Measurements from ENCODE around the gene KRTAP12-2. TPM values are rescaled to one million over a fixed set of nuclear protein-coding genes. Genes with fewer than 3 reads are reported as not detected.
A peak's percentile ranks its signal among the peaks of the same experiment; 100 is the strongest.
"Not testable (repeated sequence)": the region's sequence is repeated elsewhere in the genome, so short reads cannot be mapped to it uniquely, and the experiment has no call there.

Gene KRTAP12-2
- total RNA-seq, 1 experiment from 2014 or later, result not detected

GRCh38 chr21:44637018-44637850, 29.5 kb downstream of the KRTAP12-2 start, which contains the start of gene KRTAP10-10:
Gene KRTAP10-10 (plus strand): TSS chr21:44637356. CDS start chr21:44637418, 62 bp downstream.
- in situ Hi-C loops (cut with HindIII; ENCODE audit: low sequenced_read_pairs), result no loop called here
- DNase-seq (ENCODE audit: low spot score), result peak; percentile 75

GRCh38 chr21:44636209-44637017, 30.3 kb downstream of the KRTAP12-2 start:
- in situ Hi-C loops (cut with HindIII; ENCODE audit: low sequenced_read_pairs), result no loop called here
- DNase-seq (ENCODE audit: low spot score), result no peak

GRCh38 chr21:44632067-44632466, 34.7 kb downstream of the KRTAP12-2 start:
- no peak for DNase-seq (ENCODE audit: low spot score)
- in situ Hi-C loops (cut with HindIII; ENCODE audit: low sequenced_read_pairs), result no loop called here

- in situ Hi-C loops (cut with HindIII; ENCODE audit: low sequenced_read_pairs), result no loop called here
- no peak for DNase-seq (ENCODE audit: low spot score)
Measured at GRCh38 chr21:44630440-44630839, 36.3 kb downstream of the KRTAP12-2 start.

- in situ Hi-C loops (cut with HindIII; ENCODE audit: low sequenced_read_pairs), result no loop called here
- DNase-seq (ENCODE audit: low spot score), result no peak
Measured at GRCh38 chr21:44628707-44629391, 37.9 kb downstream of the KRTAP12-2 start.

- DNase-seq (ENCODE audit: low spot score); in situ Hi-C loops (cut with HindIII; ENCODE audit: low sequenced_read_pairs): not testable (repeated sequence)
Measured at GRCh38 chr21:44627831-44628233, 38.9 kb downstream of the KRTAP12-2 start.

GRCh38 chr21:44627181-44627822, 39.4 kb downstream of the KRTAP12-2 start:
- DNase-seq (ENCODE audit: low spot score), result peak; percentile 20
- in situ Hi-C loops (cut with HindIII; ENCODE audit: low sequenced_read_pairs), result not testable (repeated sequence)

- in situ Hi-C loops (cut with HindIII; ENCODE audit: low sequenced_read_pairs), result no loop called here
- no peak for DNase-seq (ENCODE audit: low spot score)
Measured at GRCh38 chr21:44626673-44627143, 40.0 kb downstream of the KRTAP12-2 start, which contains the start of gene KRTAP10-9. Gene KRTAP10-9 (plus strand): TSS chr21:44627093. CDS start chr21:44627172, 79 bp downstream.

GRCh38 chr21:44626262-44626661, 40.5 kb downstream of the KRTAP12-2 start:
- DNase-seq (ENCODE audit: low spot score), result no peak
- in situ Hi-C loops (cut with HindIII; ENCODE audit: low sequenced_read_pairs), result no loop called here

GRCh38 chr21:44625756-44626155, 41.0 kb downstream of the KRTAP12-2 start:
- DNase-seq (ENCODE audit: low spot score), result no peak
- in situ Hi-C loops (cut with HindIII; ENCODE audit: low sequenced_read_pairs), result no loop called here

- no peak for DNase-seq (ENCODE audit: low spot score)
- in situ Hi-C loops (cut with HindIII; ENCODE audit: low sequenced_read_pairs), result no loop called here
Measured at GRCh38 chr21:44623575-44623974, 43.2 kb downstream of the KRTAP12-2 start.

GRCh38 chr21:44619886-44620285, 46.8 kb downstream of the KRTAP12-2 start:
- no peak for DNase-seq (ENCODE audit: low spot score)
- in situ Hi-C loops (cut with HindIII; ENCODE audit: low sequenced_read_pairs), result no loop called here

GRCh38 chr21:44618909-44619308, 47.8 kb downstream of the KRTAP12-2 start:
- DNase-seq (ENCODE audit: low spot score), result no peak
- in situ Hi-C loops (cut with HindIII; ENCODE audit: low sequenced_read_pairs), result no loop called here

- in situ Hi-C loops (cut with HindIII; ENCODE audit: low sequenced_read_pairs), result no loop called here
- no peak for DNase-seq (ENCODE audit: low spot score)
Measured at GRCh38 chr21:44618504-44618903, 48.2 kb downstream of the KRTAP12-2 start.

GRCh38 chr21:44617071-44617501, 49.6 kb downstream of the KRTAP12-2 start:
- no peak for DNase-seq (ENCODE audit: low spot score)
- in situ Hi-C loops (cut with HindIII; ENCODE audit: low sequenced_read_pairs), result no loop called here

- DNase-seq (ENCODE audit: low spot score), result no peak
- in situ Hi-C loops (cut with HindIII; ENCODE audit: low sequenced_read_pairs), result no loop called here
Measured at GRCh38 chr21:44616591-44616926, 50.2 kb downstream of the KRTAP12-2 start.
